Kidney (tissue), 14 donors: ENCODE results near the gene PAX7. TPM values are rescaled to one million over a fixed set of nuclear protein-coding genes. Genes with fewer than 3 reads are reported as not detected.

Source experiments
- DNase-seq, 5 donors: peaks; one replicate each; pipeline ENCODE4 v3.0.0-alpha.2; 2013 to 2020
- FAIRE-seq: peaks from 2 replicates; lab custom pipeline; 2012; peaks lifted over from hg19 to GRCh38; lab: Jason Lieb, UNC
- H3K27ac ChIP-seq, 2 donors: one replicate each; pipeline ENCODE4 v1.7.0; 2013; ENCODE audit warnings: low read depth in 2 of 2, low read length in 2 of 2, inconsistent platforms in 1 of 2
- H3K27me3 ChIP-seq: one replicate; pipeline ENCODE4 v1.7.1; 2013; ENCODE audit warnings: low read length, inconsistent platforms; ENCODE audit not compliant: control insufficient read depth, insufficient read depth
- H3K36me3 ChIP-seq, 3 donors: one replicate each; pipeline versions ENCODE4 v1.7.0 to v1.7.1; 2013; ENCODE audit warnings: low read length in 3 of 3, control low read depth in 1 of 3, inconsistent platforms in 1 of 3; ENCODE audit not compliant: insufficient read depth in 3 of 3, control insufficient read depth in 2 of 3
- H3K4me1 ChIP-seq, 3 donors: one replicate each; pipeline versions ENCODE4 v1.7.0 to v1.7.1; 2013; ENCODE audit warnings: low read length in 3 of 3, inconsistent platforms in 1 of 3, low read depth in 1 of 3; ENCODE audit not compliant: control insufficient read depth in 2 of 3, insufficient read depth in 2 of 3
- H3K4me3 ChIP-seq, 3 donors: one replicate each; pipeline versions ENCODE4 v1.7.0 to v1.8.1; 2013; ENCODE audit warnings: low read length in 3 of 3, control low read depth in 1 of 3, inconsistent platforms in 1 of 3
- H3K9ac ChIP-seq, 3 donors: one replicate each; pipeline versions ENCODE4 v1.7.0 to v1.7.1; 2013; ENCODE audit warnings: low read length in 3 of 3, control low read depth in 1 of 3, inconsistent platforms in 1 of 3
- H3K9me3 ChIP-seq, 3 donors: one replicate each; pipeline versions ENCODE4 v1.7.0 to v1.7.1; 2013; ENCODE audit warnings: low read length in 3 of 3, control low read depth in 1 of 3, inconsistent platforms in 1 of 3; ENCODE audit not compliant: control insufficient read depth in 2 of 3, insufficient read depth in 1 of 3
- intact Hi-C: fragments of 100-400 bp; cut with DNase I; formaldehyde crosslinking; loops from one replicate; pipeline ENCODE4 v1.11.1; 2022
- polyA plus RNA-seq: library from polyadenylated mRNA; stranded (reverse); fragments of 350-450 nt; fragmentation: Illumina TruSeq; extraction: RNeasy Lipid Tissue Mini Kit (QIAGEN cat#74804); gene quantifications from one replicate; pipeline ENCODE4 v1.2.3, GENCODE V29; 2014; ENCODE audit warnings: low read depth, low replicate concordance; ENCODE audit not compliant: insufficient read depth
- total RNA-seq: library from RNA; stranded (reverse); fragmentation: NEBNext Ultra II Directional; extraction: Animal tissue kit (Norgen Biotek cat#: 25700); gene quantifications from one replicate; pipeline ENCODE4 v1.2.1, GENCODE V29; 2021
- TF ChIP-seq, protein P1 (sequence below): IDR thresholded peaks from 3 replicates; pipeline ENCODE4 v1.5.1; 2012; ENCODE audit warnings: mild to moderate bottlenecking, moderate library complexity, borderline replicate concordance; ENCODE audit not compliant: insufficient read depth; ENCODE audit errors: extremely low read depth
- donor health status: control.
- donor health status: control.
- donor health status: control.
- donor health status: control.
- donor health status: control.
- donor health status: DM: yes; HTN: yes; CAD: no.
- donor health status: Normal renal cell carcinoma (clear cell type).

Gene PAX7
- total and polyA plus RNA-seq, 2 donors from 2014 or later = not detected

DNA sequence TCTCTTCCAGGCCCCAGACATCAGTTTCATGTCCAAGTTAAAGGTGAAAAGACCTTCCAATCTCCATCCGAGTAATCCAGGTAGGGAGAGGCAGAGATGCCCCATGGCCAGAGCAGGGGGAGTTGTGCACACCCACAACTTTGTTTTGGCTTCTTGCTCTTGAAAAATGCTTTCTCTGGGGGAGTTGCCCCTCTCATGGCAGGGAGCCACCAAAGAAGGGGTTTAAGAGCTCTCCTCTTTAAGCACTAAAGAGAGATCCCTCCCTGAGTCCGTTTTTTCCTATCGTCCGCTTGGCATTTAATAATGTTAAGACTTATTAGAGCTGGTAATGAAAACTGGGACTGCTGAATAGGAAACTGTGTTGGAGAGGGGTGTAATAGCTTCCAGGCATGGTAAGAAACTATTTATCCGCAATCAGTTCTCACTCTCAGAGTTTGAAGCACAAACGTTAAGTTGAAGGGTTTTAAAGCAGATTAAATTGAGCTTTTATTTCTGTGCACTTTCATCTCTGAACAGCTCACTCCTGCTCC is 8.3 kb downstream of the PAX7 start:
- no peak overlapping the region for H3K9ac ChIP-seq
- no peak overlapping the region for H3K27ac ChIP-seq
- peaks cover 75% of the 10 kb centered on the region for H3K27me3 ChIP-seq
- TF ChIP-seq, protein P1, sequence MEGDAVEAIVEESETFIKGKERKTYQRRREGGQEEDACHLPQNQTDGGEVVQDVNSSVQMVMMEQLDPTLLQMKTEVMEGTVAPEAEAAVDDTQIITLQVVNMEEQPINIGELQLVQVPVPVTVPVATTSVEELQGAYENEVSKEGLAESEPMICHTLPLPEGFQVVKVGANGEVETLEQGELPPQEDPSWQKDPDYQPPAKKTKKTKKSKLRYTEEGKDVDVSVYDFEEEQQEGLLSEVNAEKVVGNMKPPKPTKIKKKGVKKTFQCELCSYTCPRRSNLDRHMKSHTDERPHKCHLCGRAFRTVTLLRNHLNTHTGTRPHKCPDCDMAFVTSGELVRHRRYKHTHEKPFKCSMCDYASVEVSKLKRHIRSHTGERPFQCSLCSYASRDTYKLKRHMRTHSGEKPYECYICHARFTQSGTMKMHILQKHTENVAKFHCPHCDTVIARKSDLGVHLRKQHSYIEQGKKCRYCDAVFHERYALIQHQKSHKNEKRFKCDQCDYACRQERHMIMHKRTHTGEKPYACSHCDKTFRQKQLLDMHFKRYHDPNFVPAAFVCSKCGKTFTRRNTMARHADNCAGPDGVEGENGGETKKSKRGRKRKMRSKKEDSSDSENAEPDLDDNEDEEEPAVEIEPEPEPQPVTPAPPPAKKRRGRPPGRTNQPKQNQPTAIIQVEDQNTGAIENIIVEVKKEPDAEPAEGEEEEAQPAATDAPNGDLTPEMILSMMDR = no peak
- DNase-seq = no peak
- H3K9me3 ChIP-seq = no peaks in the 10 kb centered on the region
- H3K36me3 ChIP-seq = no peaks in the 10 kb centered on the region
- intact Hi-C loops = no loop called here
- no peak overlapping the region for H3K4me3 ChIP-seq
- H3K4me1 ChIP-seq = no peaks in the 10 kb centered on the region
- FAIRE-seq = no peak

DNA sequence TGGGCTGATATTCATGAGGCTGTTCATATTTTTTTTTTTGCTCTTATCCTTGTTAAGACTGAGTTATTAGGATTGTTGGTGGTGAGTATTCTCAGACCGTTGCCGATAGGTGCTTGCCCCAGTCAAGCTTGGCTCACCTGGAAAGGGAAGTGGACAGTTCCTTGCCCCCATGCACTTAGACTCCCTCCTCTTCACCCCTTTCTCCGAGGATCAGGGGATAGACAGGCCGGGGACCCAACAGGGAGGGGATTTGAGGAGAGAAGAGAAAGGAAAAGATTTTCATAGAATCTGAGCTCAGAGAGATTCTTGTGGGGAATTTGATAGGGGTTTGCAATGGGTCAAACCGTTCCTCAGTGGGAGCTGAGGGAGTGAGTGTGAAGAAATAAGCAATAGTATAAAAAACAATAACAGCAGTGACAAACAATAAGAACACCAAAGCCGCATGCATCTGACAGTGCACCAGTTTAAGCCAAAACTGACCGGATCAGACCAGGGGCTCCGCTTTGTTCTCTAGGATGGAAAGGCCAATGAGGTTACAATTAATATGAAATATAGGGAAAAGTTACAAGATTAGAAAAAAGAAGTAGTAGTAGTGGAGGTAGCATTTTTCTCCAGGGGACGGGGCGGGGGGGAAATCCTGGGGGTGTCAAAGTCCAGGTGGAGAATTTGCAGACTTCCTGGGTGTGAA is 8.9 kb downstream of the PAX7 start:
- H3K4me3 ChIP-seq = no peak overlapping the region
- H3K9me3 ChIP-seq = no peaks in the 10 kb centered on the region
- no peak overlapping the region for H3K27ac ChIP-seq
- no peak for DNase-seq
- TF ChIP-seq, protein P1 = no peak
- no peak overlapping the region for H3K9ac ChIP-seq
- H3K27me3 ChIP-seq = peaks cover 74% of the 10 kb centered on the region
- intact Hi-C loops = no loop called here
- no peaks in the 10 kb centered on the region for H3K36me3 ChIP-seq
- no peaks in the 10 kb centered on the region for H3K4me1 ChIP-seq
- no peak for FAIRE-seq

DNA sequence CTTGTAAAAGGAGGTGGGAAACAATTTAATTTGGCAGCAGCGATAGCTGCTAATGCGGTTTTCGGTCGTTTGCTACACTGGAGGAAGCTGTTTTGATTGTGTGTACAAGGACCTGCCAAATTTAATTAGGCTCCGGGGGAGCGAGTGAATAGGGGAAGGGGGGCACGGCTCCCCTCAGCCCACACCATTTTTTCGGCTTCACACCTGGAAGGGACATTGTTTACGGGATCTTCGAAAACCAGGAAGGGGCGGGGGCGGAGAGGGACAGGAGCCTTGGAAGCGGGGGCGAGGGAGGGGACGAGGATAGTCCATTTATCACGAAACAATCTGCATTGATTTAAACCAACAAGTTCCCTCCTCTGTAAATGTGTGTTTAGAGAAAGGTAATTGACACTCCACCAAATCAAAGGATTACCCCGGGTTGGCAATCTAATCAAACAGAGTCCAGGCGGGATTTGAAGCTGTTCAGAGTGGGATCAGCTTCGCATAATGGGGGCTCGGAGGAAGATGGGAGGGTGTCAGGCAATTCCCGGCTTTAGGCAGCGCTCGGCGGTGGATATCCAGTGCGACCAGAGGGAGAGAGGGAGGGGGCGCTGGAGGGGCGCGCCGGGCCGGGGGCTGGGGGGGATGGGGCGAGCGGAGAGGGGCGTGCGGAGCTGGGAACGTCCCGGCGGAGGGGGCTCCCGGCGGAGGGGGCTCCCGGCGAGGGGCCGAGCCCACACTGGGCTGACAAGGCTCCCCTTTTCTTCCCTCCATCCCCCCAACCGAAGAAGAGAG is 9.8 kb downstream of the PAX7 start:
- Histone ChIP-seq H3K4me3 (no peak overlapping the region), H3K9ac (no peak overlapping the region), H3K4me1 (no peaks in the 10 kb centered on the region), H3K36me3 (no peaks in the 10 kb centered on the region), H3K27me3 (peaks cover 73% of the 10 kb centered on the region), H3K27ac (no peak overlapping the region), H3K9me3 (no peaks in the 10 kb centered on the region)
- FAIRE-seq (no peak), DNase-seq (no peak)
- intact Hi-C loops = no loop called here
- TF ChIP-seq, protein P1 = no peak
